SK-N-MC (cell line): Measurements from ENCODE around the gene MTG1.

Experiments used
- EZH2 ChIP-seq: fragments of 200-600 bp; sonication (generic); IDR thresholded peaks from one replicate; pipeline ENCODE4 v1.6.1; 2017; ENCODE audit warnings: antibody characterized with exemption
- POLR2AphosphoS5 ChIP-seq: IDR thresholded peaks from 2 replicates; pipeline ENCODE4 v1.6.1; 2012; ENCODE audit warnings: mild to moderate bottlenecking, low read depth, low read length, borderline replicate concordance

DNA sequence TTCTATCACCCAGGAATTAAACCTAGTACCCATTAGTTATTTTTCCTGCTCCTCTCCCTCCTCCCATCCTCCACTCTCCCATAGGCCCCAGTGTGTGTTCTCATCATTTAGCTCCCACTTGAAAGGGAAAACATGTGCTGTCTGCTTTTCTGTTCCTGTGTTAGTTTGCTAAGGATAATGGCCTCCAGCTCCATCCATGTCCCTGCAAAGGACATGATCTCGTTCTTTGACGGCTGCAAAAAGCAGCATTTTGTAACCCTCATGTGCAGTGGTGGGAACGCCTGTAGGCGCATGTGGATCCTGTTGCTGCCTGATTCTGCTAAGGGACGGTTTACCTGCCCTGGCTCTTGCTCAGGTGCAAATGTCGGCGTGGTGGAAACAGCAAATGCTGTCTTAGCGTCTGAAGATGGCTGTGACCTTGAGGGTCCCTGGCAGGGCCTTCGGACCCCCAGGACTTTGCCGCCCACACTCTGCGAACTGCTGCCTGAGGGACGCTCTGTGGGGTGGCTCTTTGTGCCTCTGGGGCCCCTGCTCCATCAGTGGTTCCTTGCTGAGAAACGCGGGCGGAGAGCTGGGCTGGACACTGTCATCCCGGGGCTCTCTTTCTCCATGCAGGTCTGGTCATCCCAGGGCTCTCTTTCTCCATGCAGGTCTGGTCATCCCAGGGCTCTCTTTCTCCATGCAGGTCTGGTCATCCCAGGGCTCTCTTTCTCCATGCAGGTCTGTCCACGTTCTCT, 5.6 kb upstream of the MTG1 start:
- TF ChIP-seq EZH2 (no peak), POLR2AphosphoS5 (no peak)
